ENCODE results near the gene IMP3. TPM values are rescaled to one million over a fixed set of nuclear protein-coding genes. Genes with fewer than 3 reads are reported as not detected.

The IMP3 gene
- total and polyA plus RNA-seq, 7 donors = 41.6 to 95.9 (median 45.0) TPM

GRCh38 chr15:75599401-75599800 is 40.6 kb downstream of the IMP3 start:
- Histone ChIP-seq H3K4me1 (peaks cover 10% of the 10 kb centered on the region), H3K36me3 (ENCODE audit: insufficient read depth in 1 of 2, low read depth in 1 of 2) (peaks cover 11 to 82% of the 10 kb centered on the region in 2 donors), H3K9me3 (no peaks in the 10 kb centered on the region), H3K4me3 (no peak overlapping the region), H3K27me3 (ENCODE audit: insufficient read depth in 3 of 3, low read length in 2 of 3) (no peaks in the 10 kb centered on the region), H3K27ac (peak overlapping the region; percentile 4)
- TF ChIP-seq CTCF (IDR thresholded peaks at IDR 0.05) = no peak
- intact Hi-C loops (cut with DNase I) = loop anchor here in 1 of 2 donors (10.0 kb wide), 1 partner anchor 75 kb away; no protein-coding TSS in a partner anchor
- DNase-seq (no peak), ATAC-seq (peak in 2 of 4 donors; percentile 31 to 48)
- WGBS, 3 donors = 30 to 64% (median 38%) methylated on average over 2 of the region's 2 CpGs

- no peak for ATAC-seq
- Histone ChIP-seq H3K27me3 (ENCODE audit: insufficient read depth in 3 of 3, low read length in 2 of 3) (no peaks in the 10 kb centered on the region), H3K4me3 (no peak overlapping the region), H3K36me3 (ENCODE audit: insufficient read depth in 1 of 2, low read depth in 1 of 2) (peaks cover 8 to 73% of the 10 kb centered on the region in 2 donors), H3K27ac (no peak overlapping the region), H3K9me3 (no peaks in the 10 kb centered on the region), H3K4me1 (peaks cover 10% of the 10 kb centered on the region)
- DNase-seq = no peak
- intact Hi-C loops (cut with DNase I) = loop anchor here in 1 of 2 donors (10.0 kb wide), 1 partner anchor 74 kb away; no protein-coding TSS in a partner anchor
- 60 to 85% (median 66%) methylated on average over 4 of the region's 4 CpGs for WGBS, 3 donors
- TF ChIP-seq CTCF (IDR thresholded peaks at IDR 0.05) = no peak
These were observed 41.7 kb downstream of the IMP3 start for GRCh38 chr15:75598361-75598760.

GRCh38 chr15:75597667-75598341 is 42.2 kb downstream of the IMP3 start:
- Histone ChIP-seq H3K4me1 (peaks cover 10% of the 10 kb centered on the region), H3K27ac (no peak overlapping the region), H3K27me3 (ENCODE audit: insufficient read depth in 3 of 3, low read length in 2 of 3) (no peaks in the 10 kb centered on the region), H3K36me3 (ENCODE audit: insufficient read depth in 1 of 2, low read depth in 1 of 2) (peaks cover 7 to 70% of the 10 kb centered on the region in 2 donors), H3K4me3 (no peak overlapping the region), H3K9me3 (no peaks in the 10 kb centered on the region)
- 46 to 81% (median 53%) methylated on average over 3 of the region's 3 CpGs for WGBS, 3 donors
- no peak for ATAC-seq
- no peak for DNase-seq
- TF ChIP-seq CTCF (IDR thresholded peaks at IDR 0.05) = no peak
- intact Hi-C loops (cut with DNase I) = loop anchor here in 1 of 2 donors (10.0 kb wide), 1 partner anchor 73 kb away; no protein-coding TSS in a partner anchor

- 89 to 93% (median 91%) methylated on average over 3 of the region's 3 CpGs for WGBS, 3 donors
- no peak for ATAC-seq
These were observed 43.2 kb downstream of the IMP3 start for GRCh38 chr15:75596703-75597345.

More at GRCh38 chr15:75596703-75597345, 43.2 kb downstream of the IMP3 start:
- H3K27me3 ChIP-seq (ENCODE audit: insufficient read depth in 3 of 3, low read length in 2 of 3) = no peaks in the 10 kb centered on the region
- no peak for DNase-seq
- peaks cover 4 to 65% of the 10 kb centered on the region in 2 donors for H3K36me3 ChIP-seq (ENCODE audit: insufficient read depth in 1 of 2, low read depth in 1 of 2)
- no peaks in the 10 kb centered on the region for H3K9me3 ChIP-seq
- no peak overlapping the region for H3K27ac ChIP-seq
- no peak overlapping the region for H3K4me3 ChIP-seq
- peaks cover 12% of the 10 kb centered on the region for H3K4me1 ChIP-seq
- intact Hi-C loops (cut with DNase I) = loop anchor here in 1 of 2 donors (10.0 kb wide), 1 partner anchor 72 kb away; no protein-coding TSS in a partner anchor
- TF ChIP-seq CTCF (IDR thresholded peaks at IDR 0.05) = no peak
